ENCODE data around the gene LRRC74B. TPM values are rescaled to one million over a fixed set of nuclear protein-coding genes. Genes with fewer than 3 reads are reported as not detected.

The LRRC74B gene
- polyA plus RNA-seq, 1 of the 3 experiments (the other 2 are of a cell fraction), result 0.03 TPM

DNA sequence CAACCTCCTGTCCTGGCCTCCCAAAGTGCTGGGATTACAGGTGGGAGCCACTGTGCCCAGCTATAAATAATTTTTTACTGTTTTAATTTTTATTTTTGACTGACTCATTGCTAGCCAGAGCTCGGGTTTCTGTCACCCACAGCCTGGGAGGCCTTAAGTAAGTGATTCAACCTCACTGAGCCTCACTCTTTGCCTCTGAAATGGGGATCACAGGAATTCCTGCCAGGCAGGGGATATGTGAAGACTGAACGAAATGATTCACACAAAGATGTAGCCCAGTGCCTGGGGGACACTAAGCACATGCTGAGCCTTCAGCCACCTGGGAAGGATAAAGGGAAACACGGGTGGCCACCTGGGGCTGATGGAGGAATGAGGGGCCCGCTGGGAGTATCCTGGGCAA is 3.8 kb upstream of the LRRC74B start:
- Histone ChIP-seq H3K9me2 (no peaks in the 10 kb centered on the region), H3K27ac (ENCODE audit: low read depth in 2 of 2, low read length in 1 of 2) (no peak overlapping the region), H3K9ac (no peak overlapping the region), H2AFZ (ENCODE audit: low read depth) (no peak overlapping the region), H4K20me1 (ENCODE audit: insufficient read depth) (no peaks in the 10 kb centered on the region), H3K4me2 (no peak overlapping the region), H3K4me1 (ENCODE audit: control insufficient read depth in 1 of 2, insufficient read depth in 2 of 2, low read depth in 1 of 2, low read length in 1 of 2) (peaks cover 17 to 25% of the 10 kb centered on the region in 2 experiments; a peak in 3 of 4 replicates), H3K79me2 (ENCODE audit: insufficient read depth) (no peaks in the 10 kb centered on the region), H3F3A (replicated peaks; ENCODE audit: insufficient read depth) (peaks cover 17% of the 10 kb centered on the region), H3K36me3 (replicated peaks in 1 of 2; ENCODE audit: control insufficient read depth in 1 of 2, insufficient read depth in 2 of 2, low read length in 1 of 2) (no peaks in the 10 kb centered on the region), H3K27me3 (ENCODE audit: insufficient read depth) (no peaks in the 10 kb centered on the region), H3K4me3 (ENCODE audit: low read depth in 2 of 2, low read length in 1 of 2) (no peak overlapping the region), H3K9me3 (no peaks in the 10 kb centered on the region)
- no peak for DNase-seq
- TF ChIP-seq FOSL2 (IDR thresholded peaks at IDR 0.05; ENCODE audit: borderline replicate concordance, low read depth), result 0 out of 2 replicates have a peak, but pooled peaks have one; percentile 6
- no peak for TF ChIP-seq SIN3A (IDR thresholded peaks at IDR 0.05; ENCODE audit: borderline replicate concordance, low read depth, low read length)
- ChIA-PET CTCF (interaction anchor here (0.6 kb wide), 1 partner anchor 25 kb away, joined by 3 read pairs; no protein-coding TSS in a partner anchor), POLR2A (no interaction called here)
- 57% methylated on average over 4 of the region's 4 CpGs for WGBS (ENCODE audit: low lambda C conversion rate)

- no peak for DNase-seq
Observed at GRCh38 chr22:21042978-21043859, 2.5 kb upstream of the LRRC74B start.

More at GRCh38 chr22:21042978-21043859, 2.5 kb upstream of the LRRC74B start:
- H3K27ac ChIP-seq (ENCODE audit: low read depth in 2 of 2, low read length in 1 of 2), result no peak overlapping the region
- no peak overlapping the region for H3K4me2 ChIP-seq
- H3K4me1 ChIP-seq (ENCODE audit: control insufficient read depth in 1 of 2, insufficient read depth in 2 of 2, low read depth in 1 of 2, low read length in 1 of 2), result peaks cover 14 to 36% of the 10 kb centered on the region in 2 experiments; a peak in 3 of 4 replicates
- ChIA-PET POLR2A (no interaction called here), CTCF (no interaction called here)
- TF ChIP-seq TAF1 (IDR thresholded peaks at IDR 0.05; ENCODE audit: borderline replicate concordance, low read depth, low read length) (no peak), GABPA (IDR thresholded peaks at IDR 0.05; ENCODE audit: low read depth) (no peak), TCF12 (IDR thresholded peaks at IDR 0.05) (0 out of 2 replicates have a peak, but pooled peaks have one; percentile 25), MXI1 (IDR thresholded peaks at IDR 0.05; ENCODE audit: low read depth, low read length) (no peak), JUND (IDR thresholded peaks at IDR 0.05) (no peak), FOXJ3 (CRISPR knock-in tag; IDR thresholded peaks at IDR 0.05) (no peak), RXRA (IDR thresholded peaks at IDR 0.05; ENCODE audit: borderline replicate concordance, low read depth) (no peak)
- TF ChIP-seq, protein P1, sequence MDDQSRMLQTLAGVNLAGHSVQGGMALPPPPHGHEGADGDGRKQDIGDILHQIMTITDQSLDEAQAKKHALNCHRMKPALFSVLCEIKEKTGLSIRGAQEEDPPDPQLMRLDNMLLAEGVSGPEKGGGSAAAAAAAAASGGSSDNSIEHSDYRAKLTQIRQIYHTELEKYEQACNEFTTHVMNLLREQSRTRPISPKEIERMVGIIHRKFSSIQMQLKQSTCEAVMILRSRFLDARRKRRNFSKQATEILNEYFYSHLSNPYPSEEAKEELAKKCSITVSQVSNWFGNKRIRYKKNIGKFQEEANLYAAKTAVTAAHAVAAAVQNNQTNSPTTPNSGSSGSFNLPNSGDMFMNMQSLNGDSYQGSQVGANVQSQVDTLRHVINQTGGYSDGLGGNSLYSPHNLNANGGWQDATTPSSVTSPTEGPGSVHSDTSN (IDR thresholded peaks at IDR 0.05), result no peak
- no peaks in the 10 kb centered on the region for H3K9me3 ChIP-seq
- H3K27me3 ChIP-seq (ENCODE audit: insufficient read depth), result no peaks in the 10 kb centered on the region
- H3K9me2 ChIP-seq, result no peaks in the 10 kb centered on the region
- H3K4me3 ChIP-seq (ENCODE audit: low read depth in 2 of 2, low read length in 1 of 2), result no peak overlapping the region
- H3F3A ChIP-seq (replicated peaks; ENCODE audit: insufficient read depth), result peaks cover 10% of the 10 kb centered on the region
- H4K20me1 ChIP-seq (ENCODE audit: insufficient read depth), result no peaks in the 10 kb centered on the region
- no peak overlapping the region for H2AFZ ChIP-seq (ENCODE audit: low read depth)
- no peak overlapping the region for H3K9ac ChIP-seq
- WGBS (ENCODE audit: low lambda C conversion rate), result 92% methylated on average over 6 of the region's 6 CpGs
- no peaks in the 10 kb centered on the region for H3K79me2 ChIP-seq (ENCODE audit: insufficient read depth)
- no peaks in the 10 kb centered on the region for H3K36me3 ChIP-seq (replicated peaks in 1 of 2; ENCODE audit: control insufficient read depth in 1 of 2, insufficient read depth in 2 of 2, low read length in 1 of 2)

All from SK-N-SH (cell line).